IPS-11a (cell line): ENCODE data around the gene LRP1B.

ENCODE experiments used
- H3K4me3 ChIP-seq: one replicate; pipeline ENCODE4 v1.5.1; 2013; ENCODE audit warnings: low read depth, low read length, control low read depth

Gene LRP1B

DNA sequence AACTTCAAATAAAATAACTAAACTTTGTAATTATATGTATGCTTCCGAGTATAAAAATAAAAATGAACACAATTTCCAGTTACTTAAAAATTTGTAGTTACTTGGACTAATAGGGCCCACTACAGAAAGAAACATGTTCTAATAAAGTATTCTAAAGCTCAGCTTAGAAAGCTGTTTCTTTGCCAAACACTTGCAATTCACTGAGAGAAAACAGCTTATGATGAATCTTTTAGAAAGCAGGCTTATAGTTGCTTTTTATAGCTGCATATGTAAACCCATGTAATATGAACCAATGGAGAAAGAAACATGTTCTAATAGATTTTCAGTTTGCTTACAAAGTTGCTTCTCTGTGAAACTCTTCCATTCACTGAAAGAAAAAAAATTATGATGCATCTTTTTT, 766.0 kb downstream of the LRP1B start:
- H3K4me3 ChIP-seq, result no peak overlapping the region

- H3K4me3 ChIP-seq, result no peak overlapping the region
Observed at GRCh38 chr2:141362311-141362710, 768.5 kb downstream of the LRP1B start.

DNA sequence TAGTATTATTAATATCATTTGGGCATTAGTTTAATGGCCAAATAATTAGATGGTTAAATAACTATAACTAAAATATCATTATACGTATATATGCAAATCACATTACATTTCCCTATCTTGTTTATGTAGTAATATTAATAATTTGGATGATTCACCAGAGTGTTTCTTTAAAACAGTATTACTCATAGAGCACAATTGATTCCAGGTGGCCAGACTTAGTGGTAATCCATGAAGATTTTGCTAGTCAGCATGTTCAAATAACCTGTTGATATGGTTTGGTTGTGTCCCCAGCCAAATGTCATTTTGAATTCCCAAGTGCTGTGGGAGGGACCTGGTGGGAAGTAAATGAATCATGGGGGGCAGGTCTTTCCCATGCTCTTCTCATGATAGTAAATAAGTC, 782.3 kb downstream of the LRP1B start:
- no peak overlapping the region for H3K4me3 ChIP-seq

DNA sequence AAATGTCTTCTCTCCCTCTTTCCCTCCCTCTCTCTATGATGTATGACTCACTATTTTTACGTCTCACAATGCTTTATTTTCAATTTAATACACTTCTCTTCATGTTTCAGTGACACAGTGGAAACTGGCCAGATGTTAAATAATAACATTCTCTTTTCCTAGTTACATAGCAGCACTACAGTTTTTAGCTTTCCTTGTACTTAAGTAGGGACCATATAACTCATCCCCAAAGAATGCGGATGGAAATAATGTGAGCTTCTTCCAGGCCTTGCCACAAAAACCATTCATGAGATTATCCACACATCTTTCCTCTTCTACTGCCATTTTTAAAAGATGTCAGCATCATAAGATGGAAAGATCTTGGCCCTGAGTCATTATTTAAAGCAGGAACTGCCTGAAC, 789.4 kb downstream of the LRP1B start:
- H3K4me3 ChIP-seq, result no peak overlapping the region

DNA sequence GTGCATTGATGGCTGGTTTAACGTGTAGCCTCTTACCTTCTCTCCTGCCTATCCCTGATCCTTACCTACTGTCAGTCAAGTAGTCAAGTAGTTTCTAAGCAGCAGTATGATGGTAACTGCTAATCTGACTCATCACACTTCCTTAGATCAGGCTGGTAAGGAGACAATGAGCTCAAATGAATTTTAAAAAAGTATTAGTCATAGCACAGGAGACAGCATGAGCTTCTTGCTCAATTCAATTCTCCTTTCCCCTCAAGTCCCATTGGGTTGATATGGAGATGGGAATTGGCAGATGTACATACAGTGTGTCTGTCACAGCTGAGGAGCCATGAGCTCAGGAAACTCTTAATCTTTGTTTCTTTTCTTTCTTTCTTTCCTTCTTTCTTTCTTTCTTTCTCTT, 799.7 kb downstream of the LRP1B start:
- no peak overlapping the region for H3K4me3 ChIP-seq

DNA sequence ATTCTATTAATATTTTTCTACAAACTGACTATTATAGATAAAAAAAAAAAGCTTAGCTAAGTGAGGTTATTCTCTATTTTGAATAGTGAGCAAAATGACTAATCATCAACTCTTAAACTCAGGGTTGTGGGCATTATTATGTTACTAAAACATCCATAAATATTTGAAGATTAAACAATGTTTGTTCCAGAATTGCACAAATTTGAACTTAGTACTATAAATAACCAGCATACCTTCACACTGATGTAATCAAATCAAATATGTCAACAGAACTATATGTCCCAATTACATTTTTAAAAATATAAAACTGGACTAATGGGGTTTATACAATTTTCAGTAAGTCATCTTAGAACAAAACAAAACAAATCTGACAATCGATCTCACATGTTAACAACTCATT, 800.9 kb downstream of the LRP1B start:
- no peak overlapping the region for H3K4me3 ChIP-seq

DNA sequence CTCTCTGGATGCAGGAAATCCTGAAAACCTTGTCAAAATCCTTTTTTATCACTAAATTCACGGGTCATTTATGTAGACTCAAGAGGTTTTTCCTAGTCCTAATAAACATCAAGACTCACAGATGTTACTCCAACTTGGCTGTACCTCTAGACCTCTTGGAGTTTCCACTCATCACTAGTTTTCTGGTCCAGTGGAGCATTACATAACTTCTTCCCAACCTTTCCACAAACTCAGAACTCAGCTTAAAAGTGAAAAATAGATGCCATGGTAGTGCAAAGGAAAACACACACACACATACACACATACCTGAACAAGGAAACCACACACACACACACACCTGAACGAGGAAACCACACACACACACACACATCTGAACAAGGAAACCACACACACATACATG, 807.2 kb downstream of the LRP1B start:
- H3K4me3 ChIP-seq, result no peak overlapping the region

DNA sequence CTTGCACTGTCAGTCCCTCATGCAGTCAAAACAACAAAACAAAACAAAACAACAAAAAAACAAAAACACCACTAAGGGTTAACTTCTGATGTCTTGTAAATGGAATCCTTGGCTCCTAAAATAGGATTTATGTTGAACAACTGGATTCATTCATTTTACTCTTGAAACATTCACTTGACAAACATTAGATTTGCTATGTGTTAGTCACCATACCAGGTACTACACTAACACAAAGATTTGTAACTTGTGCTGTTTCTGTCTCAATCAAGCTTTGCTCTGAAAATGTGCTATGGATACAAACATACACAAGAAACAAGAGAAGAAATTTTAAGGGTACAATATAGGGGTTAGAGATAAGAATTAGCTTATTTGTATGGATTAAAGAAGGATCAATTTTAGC, 812.8 kb downstream of the LRP1B start:
- no peak overlapping the region for H3K4me3 ChIP-seq

- H3K4me3 ChIP-seq, result no peak overlapping the region
Observed at GRCh38 chr2:141316606-141317005, 814.2 kb downstream of the LRP1B start.

DNA sequence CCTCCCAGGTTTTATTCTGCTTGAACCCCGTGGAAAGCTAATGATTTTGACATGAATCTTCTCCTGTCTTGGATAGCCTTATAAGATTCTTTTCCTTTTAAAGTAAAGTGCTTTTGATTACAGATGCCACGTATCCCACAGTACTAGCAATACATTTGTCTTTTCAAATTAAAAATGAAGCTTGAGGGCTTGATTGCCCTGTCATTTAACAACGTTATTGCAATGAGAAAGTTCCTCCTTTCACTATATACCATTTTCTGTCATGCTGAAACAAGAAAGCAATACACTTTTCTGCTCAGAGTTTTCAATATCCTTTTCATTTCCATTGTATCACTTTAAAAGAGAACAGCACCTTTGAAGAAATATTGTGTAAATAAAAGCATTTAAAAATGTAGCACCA, 814.7 kb downstream of the LRP1B start:
- H3K4me3 ChIP-seq, result no peak overlapping the region

DNA sequence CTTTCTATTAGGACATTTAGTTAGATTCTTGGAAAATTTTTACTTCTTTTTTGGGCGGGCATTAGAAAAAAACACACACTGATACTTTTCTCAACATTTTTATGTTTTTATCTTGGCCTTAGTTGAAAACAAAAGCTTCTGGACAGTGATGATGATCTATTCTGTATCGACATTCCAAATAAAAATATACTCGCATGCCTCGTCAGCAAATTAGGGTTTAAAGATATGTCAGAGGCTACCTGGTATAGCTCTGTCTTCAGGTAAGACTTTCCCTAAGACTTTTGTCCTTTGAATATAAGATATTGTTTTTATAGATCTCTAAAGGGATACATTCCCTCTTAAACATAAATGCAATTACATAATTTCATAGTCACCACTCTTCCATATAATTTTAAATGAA, 816.8 kb downstream of the LRP1B start:
- no peak overlapping the region for H3K4me3 ChIP-seq

- no peak overlapping the region for H3K4me3 ChIP-seq
Observed at GRCh38 chr2:141311430-141311829, 819.4 kb downstream of the LRP1B start.

- no peak overlapping the region for H3K4me3 ChIP-seq
Observed at GRCh38 chr2:141306368-141306767, 824.4 kb downstream of the LRP1B start.

- no peak overlapping the region for H3K4me3 ChIP-seq
Observed at GRCh38 chr2:141301551-141301950, 829.3 kb downstream of the LRP1B start.

DNA sequence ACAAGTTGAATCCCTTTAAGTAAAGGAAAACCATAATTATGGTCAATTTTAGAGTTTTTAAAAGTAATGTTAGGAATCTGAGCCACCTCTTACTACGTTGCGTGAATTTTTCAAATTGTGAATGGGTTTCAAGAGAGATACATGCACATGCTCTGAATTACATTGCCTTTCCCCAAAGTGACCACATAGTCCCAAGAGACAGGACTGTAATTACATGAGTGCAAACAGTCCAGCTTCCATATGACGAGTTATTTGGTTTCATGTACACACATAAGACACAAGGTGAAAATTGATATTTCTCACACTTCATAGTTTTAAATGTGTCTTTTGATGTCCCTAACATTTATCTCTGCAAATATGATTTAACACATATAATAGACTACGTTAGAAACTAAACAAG, 850.8 kb downstream of the LRP1B start:
- no peak overlapping the region for H3K4me3 ChIP-seq

- no peak overlapping the region for H3K4me3 ChIP-seq
Observed at GRCh38 chr2:141271346-141271745, 859.5 kb downstream of the LRP1B start.

GRCh38 chr2:141264848-141265247, 866.0 kb downstream of the LRP1B start:
- H3K4me3 ChIP-seq, result no peak overlapping the region

DNA sequence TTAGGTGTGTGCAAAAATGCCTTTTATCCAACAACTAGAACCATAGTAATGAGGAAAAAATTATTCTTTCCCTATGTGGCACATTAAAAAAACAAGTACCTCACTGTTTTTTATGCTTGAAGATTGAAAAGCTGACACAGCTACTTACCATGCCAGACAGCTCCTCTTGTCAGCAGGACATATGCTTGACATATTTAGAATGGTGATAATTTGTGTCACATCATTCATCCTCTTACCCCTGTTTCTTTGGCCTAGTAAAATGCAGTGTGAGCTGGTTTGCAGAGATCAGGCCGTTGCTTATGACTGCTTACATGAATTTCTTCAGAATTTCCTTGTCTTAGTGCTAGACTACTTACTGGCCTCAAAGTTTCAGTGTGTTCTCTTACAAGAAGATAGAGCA, 869.9 kb downstream of the LRP1B start:
- no peak overlapping the region for H3K4me3 ChIP-seq

DNA sequence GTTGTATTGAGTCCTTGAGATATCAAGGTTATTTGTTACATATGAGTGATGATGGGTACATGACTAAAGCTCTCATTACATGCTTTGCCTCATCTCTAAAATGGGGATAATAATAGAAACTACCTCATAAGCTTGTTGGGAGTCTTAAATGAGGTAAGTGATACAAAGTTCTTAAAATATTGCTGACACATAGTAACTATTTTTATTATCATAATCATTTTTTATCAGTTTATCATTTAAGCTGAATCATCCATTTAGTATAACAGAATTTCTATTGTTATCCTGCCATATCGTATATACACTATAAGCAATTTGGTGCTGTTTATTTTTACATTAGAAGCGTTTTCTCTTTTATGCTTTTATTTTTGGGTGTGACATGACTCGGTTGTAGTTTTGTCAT, 871.1 kb downstream of the LRP1B start:
- no peak overlapping the region for H3K4me3 ChIP-seq

DNA sequence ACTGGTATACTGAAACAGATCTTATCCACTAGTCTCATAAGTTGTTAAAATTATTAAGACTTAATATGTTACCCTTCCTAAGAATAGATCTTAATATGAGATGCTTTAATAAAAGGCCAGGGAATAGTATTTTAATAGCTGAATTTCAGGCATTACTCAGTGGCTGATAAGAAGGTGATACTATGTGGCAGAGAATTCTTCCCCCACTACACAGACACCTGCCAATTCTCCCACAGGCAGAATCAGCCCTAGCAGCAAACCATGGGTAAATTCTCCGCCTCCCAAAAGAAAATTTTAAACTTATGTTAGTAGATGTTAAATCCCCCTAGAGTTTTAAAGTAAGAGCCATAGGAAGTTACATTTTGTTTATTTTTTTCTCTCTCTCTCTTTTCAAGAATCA, 888.8 kb downstream of the LRP1B start:
- H3K4me3 ChIP-seq, result no peak overlapping the region

GRCh38 chr2:141226560-141226959, 904.3 kb downstream of the LRP1B start:
- no peak overlapping the region for H3K4me3 ChIP-seq

- H3K4me3 ChIP-seq, result no peak overlapping the region
Observed at GRCh38 chr2:141207036-141207385, 923.8 kb downstream of the LRP1B start.

DNA sequence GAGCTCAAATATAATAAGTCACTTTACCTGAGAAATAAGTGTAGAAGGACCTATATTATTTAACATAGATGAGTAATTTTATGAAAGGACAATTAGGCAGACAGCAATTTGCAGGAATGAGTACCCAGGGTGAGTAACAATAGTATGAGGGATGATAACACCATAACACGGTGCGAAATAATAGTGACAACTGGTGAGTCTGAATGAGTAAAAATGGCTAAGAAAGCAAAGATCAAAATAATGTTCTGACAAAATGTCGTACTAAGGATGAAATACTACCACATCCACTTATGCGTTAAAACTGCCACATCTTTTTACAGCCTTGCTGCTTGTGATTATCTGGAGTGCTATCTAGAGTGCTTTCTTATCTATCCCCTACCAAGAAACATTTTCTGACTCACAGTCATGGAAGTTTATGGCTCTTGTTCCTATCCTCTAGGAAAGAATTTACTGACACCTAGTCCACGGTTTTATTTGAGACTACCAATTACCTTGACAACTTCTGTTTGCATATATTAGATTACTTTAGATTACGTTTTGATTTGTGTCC, 929.7 kb downstream of the LRP1B start:
- H3K4me3 ChIP-seq, result no peak overlapping the region

GRCh38 chr2:141200191-141200590, 930.6 kb downstream of the LRP1B start:
- H3K4me3 ChIP-seq, result no peak overlapping the region
